DMS 273 (cell line): ENCODE measurements around the gene FBLN2.
A peak's percentile ranks its signal among the peaks of the same experiment; 100 is the strongest.
"Not testable (repeated sequence)": the region's sequence is repeated elsewhere in the genome, so short reads cannot be mapped to it uniquely, and the experiment has no call there.

Experiments used
- DNase-seq: peaks from one replicate; lab custom pipeline; 2025; ENCODE audit not compliant: unreplicated experiment; lab: John Stamatoyannopoulos, UW

The FBLN2 gene

DNA sequence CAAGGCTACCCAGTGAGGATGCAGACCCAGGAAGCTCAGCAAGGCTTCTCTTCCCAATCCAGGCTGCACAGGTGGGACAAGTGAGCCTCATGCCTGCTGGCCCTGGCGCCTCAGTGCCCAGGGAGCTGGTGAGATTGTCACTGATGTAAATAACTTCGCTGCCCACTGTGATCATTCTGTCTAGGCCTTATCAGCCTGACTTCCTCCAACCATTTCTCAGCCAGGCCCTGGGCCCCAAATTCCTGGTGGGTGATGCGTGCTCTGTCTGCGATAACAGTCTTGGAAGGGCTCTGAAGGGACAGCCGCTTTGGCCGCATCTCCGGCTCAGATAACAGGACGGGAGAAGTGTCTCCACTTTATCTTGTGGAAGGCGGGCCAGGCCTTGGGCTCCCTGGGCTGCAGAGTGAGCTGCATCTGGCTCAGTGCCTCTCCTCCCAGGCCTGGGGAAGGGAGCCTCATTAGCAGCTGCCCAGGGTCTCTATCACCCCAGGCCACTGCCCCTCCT lies 2.2 kb upstream of the FBLN2 start:
- DNase-seq: peak; percentile 43

DNA sequence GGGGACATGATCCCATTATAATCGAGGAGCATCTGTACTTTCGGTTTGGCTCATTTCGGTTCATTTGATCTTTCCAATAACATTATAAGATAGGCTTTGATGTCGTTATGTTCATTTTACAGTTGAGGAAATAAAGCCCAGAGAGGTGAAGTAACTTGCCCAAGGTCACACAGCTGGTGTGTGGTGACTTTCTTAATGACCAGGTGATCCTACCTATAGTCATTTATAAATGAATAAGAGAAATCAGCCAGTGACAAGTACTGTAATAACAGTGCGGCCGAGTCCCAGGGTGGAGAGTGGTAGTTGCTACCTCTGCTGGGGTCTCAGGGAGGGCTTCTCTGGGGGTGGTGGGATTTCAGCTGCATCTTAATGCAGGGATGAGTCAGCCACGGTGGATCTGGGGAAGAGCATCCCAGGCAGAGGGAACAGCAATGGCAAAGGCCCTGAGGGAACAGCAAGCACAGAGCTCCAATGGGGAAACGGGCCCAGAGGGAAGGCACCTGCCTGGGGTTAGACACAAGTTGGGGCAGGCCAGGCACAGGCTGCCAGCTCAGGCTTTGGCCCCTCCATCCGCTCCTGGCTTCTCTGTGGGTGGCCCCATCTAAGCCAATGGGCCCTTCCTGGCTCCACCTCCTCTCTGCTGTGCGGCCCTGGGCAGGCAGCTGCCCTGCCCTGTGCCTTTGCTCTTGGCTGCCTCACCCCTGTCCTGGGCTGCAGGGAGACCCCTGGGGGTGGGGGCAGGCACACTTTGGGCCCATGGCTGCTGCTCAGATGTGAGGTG lies 1.1 kb upstream of the FBLN2 start:
- DNase-seq: peak; percentile 53

DNA sequence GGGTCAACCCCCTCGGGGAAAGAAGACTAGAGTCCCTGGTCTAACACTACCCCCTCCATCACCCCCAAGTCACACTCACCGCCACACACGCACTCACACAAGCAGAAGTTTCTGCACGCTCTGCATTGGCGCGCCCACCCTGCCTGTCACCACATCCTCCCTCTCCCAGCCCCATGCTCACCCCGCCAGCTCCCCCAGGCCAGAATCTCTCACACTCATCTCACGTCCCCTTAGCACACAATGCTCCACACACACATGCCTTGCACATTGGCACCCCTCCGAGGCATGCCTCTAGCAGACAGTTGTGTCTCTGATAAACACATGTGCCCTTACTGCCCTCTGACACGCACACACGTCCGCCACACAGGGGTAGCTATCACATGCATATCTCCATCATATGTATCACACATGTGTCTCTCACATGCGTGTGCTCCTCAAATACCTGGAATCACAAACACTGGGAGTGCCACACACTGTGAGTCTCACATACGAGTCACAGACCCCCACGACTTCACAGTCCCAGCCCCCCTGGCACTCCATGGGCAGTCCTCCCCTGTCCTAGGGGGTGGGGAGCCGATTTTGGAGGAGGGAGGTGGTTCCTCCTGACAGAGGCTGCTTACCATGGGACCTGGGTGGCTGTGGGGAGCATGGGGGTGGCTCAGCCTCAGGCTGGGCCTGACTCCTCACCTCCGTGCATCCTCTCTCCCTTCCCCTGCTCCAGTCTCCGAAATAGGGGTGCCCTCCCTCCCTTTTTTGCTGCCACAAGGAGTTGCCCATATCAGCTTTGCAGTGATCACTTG lies 898 bp downstream of the FBLN2 start:
- no peak for DNase-seq

DNA sequence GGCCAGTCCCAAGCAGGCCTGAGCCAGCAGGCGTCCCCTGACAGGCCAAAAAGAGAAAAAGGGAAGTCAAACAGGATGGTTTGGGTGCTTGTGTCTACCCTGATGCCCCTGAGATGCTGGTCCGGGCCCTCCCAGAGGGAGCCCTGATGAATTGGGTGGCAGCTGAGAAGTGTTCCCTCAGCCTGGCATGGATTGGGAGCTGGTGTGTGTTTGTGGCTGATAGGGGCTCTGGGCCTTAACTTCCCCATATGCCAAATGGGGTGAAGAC lies 1.4 kb downstream of the FBLN2 start:
- no peak for DNase-seq

DNA sequence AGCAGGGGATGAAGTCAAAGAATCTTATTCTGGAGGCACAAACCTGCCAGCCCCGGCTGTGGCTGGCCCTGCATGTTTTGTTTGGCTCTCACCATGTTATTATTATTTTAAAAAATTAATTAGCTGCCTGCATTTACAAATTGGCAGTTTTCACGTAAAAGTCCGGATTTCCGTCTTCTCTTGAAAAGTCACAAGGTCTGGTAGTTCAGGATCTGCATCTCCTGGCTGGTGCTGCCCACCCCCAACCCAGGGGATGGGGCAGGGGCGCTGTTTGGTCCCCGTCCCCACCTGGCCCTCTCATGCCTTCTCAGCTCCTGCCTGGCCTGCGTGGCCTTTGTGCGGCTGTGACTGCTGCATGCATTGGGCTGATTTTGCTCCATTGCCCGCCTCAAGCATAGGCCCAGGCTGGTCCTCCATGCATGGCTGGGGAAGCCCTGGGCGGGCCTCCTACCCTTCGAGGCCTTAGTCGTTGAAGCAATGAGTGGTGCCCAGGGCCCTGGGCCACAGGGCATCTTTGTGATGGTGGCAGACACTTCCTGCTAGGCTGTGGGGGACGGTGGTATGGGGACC lies 2.0 kb downstream of the FBLN2 start:
- no peak for DNase-seq

DNA sequence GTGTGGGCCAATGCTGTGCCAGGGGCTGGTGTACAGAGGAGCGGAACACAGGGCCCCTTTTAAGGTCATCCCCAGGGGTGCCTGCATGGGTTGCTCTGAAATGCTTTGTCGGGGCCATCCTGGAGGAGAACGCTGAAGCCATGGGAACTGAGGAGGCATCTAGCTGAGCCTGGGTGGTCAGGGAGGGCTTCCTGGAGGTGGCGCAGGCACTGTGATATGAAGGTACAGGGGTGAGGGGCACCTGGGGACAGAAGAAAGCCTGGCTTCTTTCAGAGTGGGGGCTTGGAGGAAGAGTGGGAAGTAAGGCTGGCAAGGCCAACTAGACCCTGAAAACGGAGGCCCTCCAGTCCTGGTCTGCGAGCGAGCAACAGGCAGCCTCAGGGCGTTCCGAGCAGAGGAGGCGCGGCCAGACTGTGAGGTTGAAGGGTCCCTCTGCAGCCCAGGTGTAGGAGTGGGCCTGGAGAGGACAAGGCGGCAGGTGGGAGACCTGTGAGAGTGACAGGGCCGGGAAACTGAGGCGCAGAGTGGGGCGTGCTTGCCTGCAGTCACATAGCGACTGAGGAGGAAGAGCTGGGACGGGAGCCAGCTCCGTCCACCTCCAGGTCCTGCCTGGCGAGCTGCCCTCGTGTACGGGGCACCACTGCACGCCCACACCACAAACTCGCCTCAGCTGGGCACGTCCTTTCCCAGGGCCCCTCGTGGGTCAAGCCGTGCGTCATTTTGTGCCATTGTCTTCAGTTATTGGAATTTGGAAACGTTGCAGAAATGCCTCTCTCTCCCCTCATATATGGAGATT lies 4.1 kb downstream of the FBLN2 start:
- no peak for DNase-seq

DNA sequence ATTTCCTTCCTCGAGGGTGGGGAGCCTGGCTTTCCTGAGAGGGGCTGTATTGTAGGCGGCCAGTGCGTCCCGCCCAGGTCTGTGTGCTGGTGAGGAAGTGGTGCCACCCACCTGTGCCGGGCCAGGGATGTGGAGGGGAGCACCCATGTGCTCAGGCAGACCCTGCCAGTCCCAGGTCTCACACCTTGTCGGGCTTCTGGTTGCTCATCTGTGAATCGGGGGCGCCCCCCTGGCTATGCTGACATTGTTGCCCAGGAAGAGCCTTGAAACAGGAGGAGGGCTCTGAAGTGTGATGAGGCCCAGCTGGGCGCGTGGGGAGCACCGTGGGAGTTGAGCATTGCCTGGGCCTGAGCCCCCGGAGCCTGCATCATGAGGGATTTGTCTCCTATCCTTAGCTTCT lies 4.8 kb downstream of the FBLN2 start:
- DNase-seq: no peak

DNA sequence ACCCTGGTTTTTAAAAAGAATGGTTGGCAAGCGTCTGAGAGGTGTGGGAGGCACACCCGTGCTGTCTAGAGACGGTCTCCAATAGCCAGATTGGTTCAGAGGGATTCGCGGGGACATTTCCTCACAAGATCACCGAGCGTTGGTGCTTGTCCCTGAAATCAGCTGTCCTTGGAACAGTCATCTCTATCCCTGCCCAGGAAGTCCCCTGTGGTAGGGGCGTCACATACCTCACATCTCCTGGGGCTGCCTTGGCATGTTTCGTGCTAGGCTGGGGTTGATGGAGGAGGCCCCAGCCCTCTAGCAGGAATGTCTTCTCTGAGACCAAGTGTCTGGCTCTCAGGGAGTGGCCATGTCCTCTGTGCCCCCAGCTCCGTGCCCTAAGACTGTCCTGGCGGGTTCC lies 6.8 kb downstream of the FBLN2 start:
- no peak for DNase-seq

DNA sequence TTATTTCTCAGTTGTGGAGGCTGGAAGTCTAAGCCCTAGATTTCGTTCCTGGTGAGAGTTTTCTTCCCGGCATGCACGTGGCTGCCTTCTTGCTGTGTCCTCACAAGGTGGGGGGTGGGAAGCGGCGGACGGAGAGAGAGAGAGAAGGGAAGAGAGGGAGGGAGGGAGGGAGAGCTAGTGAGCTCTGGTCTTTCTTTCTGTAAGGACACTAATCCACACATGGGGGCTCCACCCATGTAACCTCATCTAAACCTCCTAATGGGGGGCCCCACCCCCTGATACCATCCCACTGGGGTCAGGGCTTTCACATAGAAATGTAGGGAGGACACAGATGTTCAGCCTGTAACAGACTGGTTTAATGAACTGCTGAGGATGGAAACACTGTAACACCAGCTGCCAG lies 7.3 kb downstream of the FBLN2 start:
- DNase-seq: peak; percentile 57

DNA sequence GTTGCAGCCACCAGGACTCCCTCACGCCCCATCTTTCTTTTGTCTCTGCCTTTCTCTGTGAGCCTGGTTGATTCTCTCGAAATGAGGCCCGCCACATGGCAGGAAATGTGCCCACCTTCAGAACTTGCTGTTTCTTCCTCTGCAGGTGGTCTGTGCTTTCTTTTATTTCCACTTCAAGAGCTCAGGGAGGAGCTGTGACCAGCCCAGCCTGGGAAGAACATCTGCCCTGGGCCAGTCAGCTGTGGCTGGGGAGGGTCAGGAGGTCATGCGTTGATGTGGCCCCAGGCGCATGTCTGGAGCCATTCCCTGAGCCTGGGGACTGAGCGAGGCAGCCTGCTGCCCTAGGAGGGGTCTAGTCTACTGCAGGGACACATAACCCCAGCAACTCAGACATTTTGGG lies 8.0 kb downstream of the FBLN2 start:
- DNase-seq: no peak

DNA sequence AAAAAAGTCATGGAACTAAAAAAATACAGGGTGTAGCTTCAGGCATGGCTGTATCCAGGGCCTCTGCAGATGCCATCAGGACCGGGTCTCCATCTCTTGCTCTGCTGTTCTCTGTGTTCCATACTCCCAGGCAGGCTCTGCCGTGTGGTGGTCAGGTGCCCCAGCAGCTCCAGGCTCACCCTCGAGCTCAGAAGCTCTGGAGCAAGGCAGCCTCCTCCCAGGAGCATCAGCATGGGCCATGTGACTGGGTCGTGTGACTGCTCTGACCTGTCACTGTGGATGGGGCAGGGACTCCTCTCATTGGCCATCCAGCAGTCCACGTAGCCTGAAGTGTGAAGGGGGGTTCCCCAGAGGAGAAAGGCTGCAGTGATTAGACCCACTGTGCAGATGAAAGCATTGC lies 8.5 kb downstream of the FBLN2 start:
- no peak for DNase-seq

DNA sequence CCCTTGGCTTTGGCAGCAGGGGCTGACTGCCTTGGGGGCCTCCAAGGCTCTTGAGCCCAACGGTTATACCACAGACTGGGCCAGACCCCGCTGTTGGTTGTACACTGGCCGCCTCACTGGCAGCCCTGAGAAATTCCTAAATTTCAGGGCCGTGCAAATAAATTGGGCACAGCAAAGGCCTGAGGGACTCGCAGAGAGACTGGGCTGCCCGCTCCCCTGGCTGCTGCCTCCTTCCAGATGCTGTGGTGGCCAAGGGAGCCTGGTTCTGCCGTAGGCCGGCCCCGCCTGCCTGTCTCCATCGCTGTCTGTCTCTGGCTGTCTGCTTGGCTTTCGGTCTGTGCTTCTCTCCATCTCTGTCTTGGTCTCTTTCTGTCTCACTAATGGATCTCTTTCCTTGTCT lies 9.0 kb downstream of the FBLN2 start:
- no peak for DNase-seq

DNA sequence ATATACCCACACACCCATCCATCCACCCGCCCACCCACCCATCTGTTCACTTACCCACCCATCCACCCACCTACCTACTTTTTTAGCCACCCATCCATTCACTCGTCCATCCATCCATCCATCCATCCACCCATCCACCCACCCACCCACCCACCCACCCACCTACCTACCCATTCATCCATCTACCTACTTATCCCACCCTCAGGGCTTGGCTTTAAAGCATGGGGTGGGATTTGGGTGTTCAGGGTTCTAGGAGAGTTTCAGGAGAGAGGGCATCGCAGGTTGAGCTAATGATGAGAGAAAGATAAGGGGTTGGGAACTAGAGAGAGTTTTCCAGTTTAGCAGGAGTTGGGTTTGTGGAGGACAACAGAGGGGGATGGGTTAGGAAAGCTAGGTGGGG lies 9.7 kb downstream of the FBLN2 start:
- DNase-seq: no peak

DNA sequence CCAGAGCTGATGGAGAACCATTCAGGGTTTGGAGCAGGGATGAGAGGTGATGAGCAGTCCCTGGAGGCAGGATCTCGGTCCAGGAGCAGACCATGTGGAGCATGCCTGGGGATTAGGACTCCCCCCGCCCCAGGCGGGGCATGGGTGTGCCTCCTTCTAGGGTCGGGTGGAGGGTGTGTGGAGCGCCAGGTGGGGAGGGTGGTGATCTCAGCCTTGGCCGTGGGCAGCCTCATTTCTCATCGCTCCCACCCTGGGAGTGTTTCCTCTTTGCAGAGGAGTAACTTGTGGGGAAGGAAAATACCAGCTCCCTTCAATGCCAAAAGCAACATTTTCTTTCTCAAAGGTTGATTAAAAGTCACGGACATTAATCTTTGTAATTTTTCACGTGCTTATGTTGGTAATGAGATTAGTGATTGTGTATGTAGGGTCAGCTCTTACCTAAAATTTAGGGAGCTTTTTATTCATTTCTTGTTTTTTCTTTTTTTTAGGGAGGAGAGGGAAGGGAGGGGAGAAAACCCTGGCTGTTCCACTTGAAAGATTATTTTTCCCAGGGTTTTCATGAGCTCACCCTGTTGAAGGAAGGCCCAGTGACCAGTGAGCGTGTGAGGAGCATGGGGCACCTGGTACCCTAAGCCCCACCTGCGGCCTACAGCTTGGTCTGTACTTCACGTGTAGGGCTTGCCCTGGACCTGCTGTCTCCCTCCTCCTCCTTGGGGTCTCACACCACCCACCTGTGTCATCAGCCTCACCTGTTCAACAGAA lies 11.0 kb downstream of the FBLN2 start:
- DNase-seq: peak; percentile 31

DNA sequence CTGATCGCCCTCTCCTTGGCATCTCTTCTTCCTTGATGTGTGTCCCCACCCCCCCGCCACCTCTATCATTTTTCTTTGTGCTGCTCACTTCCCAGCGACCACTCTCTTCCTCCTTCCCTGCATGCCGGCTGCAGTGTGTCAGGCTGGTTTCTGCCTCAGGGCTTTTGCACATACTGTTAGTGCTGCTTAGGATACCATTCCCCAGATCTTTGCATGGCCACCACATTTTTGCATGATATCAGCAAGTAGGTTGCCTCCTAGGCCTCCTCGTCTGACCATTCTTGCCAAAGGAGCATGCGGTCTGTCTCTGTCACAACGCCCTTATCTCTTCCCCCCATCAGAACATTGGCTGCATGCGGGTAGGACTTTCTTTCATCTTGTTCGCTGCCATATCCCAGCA lies 12.5 kb downstream of the FBLN2 start:
- DNase-seq: no peak

DNA sequence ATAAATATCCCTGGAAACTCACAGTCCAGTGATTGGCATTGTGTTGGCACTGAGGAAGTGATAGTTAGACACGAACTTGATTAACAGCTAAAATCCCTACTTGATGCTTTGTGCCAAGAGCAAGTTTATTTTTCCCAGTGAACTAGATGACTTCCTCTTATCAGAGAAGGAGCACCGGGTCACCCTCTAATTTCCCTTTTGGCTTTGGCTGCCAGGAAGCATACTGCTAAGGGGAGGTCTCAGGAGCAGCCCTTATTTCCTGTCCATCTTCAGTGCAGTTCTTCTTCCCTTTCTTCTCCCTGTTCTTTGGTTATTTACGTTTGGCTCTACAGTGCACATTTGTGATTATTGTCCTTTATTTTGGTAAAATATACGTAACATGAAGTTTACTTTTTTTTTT lies 13.0 kb downstream of the FBLN2 start:
- no peak for DNase-seq

DNA sequence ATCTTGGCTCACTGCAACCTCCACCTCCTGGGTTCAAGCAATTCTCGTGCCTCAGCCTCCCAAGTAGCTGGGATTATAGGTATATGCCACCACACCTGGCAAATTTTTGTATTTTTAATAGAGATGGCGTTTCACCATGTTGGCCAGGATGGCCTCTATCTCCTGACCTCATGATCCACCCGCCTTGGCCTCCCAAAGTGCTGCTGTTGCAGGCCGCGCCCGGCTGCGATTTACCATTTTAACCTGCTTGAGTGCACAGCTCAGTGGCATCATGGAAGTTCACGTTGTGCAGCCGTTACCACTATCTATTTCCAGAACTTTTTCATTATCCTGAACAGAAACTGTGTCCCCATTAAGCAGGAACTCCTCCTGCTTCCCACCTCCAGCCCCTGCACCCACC lies 13.5 kb downstream of the FBLN2 start:
- not testable (repeated sequence) for DNase-seq

DNA sequence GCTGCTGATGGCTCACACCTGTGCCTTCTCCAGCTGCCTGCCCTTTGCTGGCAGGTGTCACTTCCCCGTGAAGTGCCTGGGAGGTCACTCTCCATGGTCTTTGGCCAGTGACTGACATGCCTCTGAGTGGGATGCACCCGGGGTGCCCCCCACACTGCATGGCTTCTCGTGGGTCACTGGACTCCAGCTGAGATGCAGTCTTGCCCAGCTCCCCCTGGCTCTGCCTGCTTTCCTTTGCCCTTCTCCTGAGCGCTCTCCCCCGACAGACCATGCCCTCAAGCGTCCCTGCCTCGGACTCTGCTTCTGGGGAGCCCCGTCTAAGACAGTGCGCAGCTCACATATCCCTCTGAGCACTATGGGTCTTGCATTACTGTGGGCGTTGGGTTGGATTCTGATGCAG lies 14.4 kb downstream of the FBLN2 start:
- DNase-seq: no peak

DNA sequence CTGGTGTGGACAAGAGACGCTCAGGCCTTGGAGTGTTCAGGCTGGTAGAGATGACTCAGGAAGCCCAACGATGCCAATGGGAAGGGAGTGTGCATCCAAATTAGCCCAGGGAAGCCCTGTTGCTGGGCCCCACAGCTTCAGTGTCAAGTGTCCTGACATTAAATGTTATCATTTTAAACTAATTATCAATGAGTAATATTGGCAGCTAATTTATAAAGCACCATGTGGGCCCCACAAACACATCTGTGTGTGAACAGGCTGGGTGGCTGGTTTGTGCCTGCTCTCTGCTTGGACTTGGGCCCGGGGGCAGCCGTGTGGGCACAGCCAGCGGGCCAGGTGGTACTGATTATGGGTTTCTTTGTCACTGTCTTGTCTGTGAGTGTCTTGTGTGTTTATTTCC lies 15.0 kb downstream of the FBLN2 start:
- peak; percentile 31 for DNase-seq

DNA sequence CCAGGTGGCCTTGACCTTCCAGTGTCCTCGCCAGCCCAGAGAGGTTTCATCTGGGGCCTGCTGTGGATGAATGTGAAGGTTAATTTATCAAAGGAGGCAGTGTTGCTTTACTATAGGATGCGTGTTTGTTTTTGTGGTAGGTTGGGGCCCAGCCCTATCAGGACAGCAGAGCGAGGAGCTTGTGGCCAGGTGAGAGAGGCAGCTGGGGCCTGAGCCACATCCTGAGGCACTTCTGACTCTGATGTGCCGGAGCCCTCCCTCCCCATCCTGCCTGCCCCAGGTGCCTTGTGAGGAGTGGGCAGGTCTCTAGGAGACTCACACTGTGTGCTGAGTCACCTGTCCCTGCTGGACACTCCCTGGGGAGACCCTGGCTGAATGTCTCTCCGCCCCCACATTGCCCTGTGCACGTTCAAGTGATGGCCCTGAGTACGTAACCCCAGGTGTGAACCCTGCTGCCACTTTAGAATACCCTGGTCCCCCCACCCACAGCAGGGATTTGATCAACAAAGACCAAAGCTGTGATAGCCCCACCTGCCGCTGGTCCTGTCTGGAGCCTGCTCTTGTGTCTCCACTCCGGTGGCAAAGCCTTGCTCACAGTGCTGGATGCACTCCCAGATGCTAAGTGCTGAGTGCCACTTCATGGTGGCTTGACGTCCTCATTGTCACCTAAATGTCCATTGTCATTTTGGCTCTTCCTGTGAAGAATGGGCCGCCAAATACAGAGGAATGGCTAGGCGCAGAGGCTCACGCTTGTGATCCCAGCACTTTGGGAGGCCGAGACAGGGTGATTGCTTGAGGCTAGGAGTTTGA lies 16.0 kb downstream of the FBLN2 start:
- DNase-seq: no peak
